Subcutaneous abdominal adipose tissue (tissue), 5 donors: ENCODE results near the gene EEFSEC.

ENCODE experiments used
- H3K27ac ChIP-seq: one replicate; pipeline ENCODE4 v1.7.0; 2013; ENCODE audit warnings: low read depth, mild to moderate bottlenecking, inconsistent platforms, low read length, moderate library complexity
- H3K27me3 ChIP-seq, 5 donors: one replicate each; pipeline ENCODE4 v1.7.0; 2013; ENCODE audit warnings: low read length in 5 of 5, inconsistent platforms in 1 of 5; ENCODE audit not compliant: control insufficient read depth in 5 of 5, insufficient read depth in 4 of 5
- H3K36me3 ChIP-seq, 5 donors: one replicate each; pipeline ENCODE4 v1.7.0; 2013; ENCODE audit warnings: low read length in 5 of 5; ENCODE audit not compliant: control insufficient read depth in 5 of 5, insufficient read depth in 5 of 5
- H3K4me1 ChIP-seq, 5 donors: one replicate each; pipeline ENCODE4 v1.7.0; 2013; ENCODE audit warnings: low read length in 5 of 5, mild to moderate bottlenecking in 3 of 5, moderate library complexity in 1 of 5; ENCODE audit not compliant: control insufficient read depth in 5 of 5, insufficient read depth in 5 of 5
- H3K4me3 ChIP-seq, 5 donors: one replicate each; pipeline ENCODE4 v1.7.0; 2013; ENCODE audit warnings: low read length in 5 of 5, low read depth in 1 of 5
- H3K9ac ChIP-seq, 5 donors: one replicate each; pipeline ENCODE4 v1.7.0; 2013; ENCODE audit warnings: low read length in 5 of 5, mild to moderate bottlenecking in 4 of 5, moderate library complexity in 3 of 5
- H3K9me3 ChIP-seq, 5 donors: one replicate each; pipeline ENCODE4 v1.7.0; 2013; ENCODE audit warnings: low read length in 5 of 5; ENCODE audit not compliant: control insufficient read depth in 5 of 5
- donor health status: healthy.
- donor health status: healthy.
- donor health status: healthy.
- donor health status: healthy.
- donor health status: healthy.

Gene EEFSEC

DNA sequence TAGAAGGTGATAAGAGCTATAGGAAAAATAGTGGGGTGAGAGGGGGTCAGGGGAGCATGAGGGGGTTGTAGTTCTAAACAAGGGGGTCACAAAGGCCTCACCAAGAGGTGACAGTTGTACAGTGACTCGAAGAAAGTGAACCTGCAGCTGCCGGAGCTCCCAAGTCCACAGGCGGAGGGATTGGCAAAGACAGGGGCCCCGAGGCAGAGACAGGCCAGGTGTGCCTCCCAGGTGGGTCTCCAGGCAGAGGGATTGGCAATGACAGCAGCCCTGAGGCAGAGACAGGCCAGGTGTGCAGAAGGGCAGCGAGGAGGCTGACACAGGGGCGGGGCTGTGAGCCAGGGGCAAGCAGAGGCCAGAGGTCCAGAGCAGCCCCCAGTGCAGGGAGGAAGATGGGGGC is 249.7 kb downstream of the EEFSEC start:
- Histone ChIP-seq H3K4me1 (peaks cover 0 to 4% (median 0%) of the 10 kb centered on the region in 5 donors), H3K27ac (no peak overlapping the region), H3K27me3 (no peaks in the 10 kb centered on the region), H3K9me3 (no peaks in the 10 kb centered on the region), H3K9ac (no peak overlapping the region), H3K4me3 (no peak overlapping the region), H3K36me3 (peaks cover 0 to 9% (median 0%) of the 10 kb centered on the region in 5 donors)

DNA sequence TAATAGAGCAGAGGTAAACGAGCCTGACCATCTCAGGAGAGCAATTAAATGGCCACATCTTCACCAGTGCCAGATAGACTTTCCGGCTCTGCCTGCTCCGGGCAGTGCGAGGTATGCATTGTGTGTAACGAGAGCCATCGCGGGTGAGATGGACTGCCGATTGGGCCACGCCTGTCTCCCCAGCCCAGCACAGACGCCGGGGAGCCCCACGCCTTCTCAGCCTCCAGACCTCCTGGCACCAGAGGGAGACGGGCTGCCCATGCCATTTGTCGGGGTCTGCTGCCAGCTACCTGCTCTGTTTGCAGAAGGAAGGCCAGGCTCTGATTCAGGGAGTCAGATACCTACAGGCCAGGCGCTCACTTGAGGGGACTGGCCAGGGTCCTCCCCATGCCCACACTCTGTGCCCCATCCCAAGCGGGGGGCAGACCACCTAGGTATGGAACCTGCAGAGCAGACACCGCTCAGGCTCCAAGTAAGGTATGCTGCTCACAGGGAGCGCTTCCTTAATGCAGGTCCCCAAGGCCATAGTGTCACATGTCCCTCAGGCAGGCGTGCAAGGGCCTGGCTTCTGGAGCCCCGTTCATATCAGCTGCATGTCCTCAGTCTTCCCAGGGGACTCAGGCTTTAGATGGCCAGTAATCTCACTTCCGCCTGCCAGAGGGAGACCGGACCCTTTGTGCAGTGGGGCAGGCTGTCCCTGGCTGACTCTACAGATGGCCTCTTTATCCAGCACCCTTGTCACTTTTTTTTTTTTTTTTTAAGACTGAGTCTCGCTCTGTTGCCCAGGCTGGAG is 251.2 kb downstream of the EEFSEC start:
- H3K27ac ChIP-seq = no peak overlapping the region
- H3K36me3 ChIP-seq = peaks cover 0 to 14% (median 3%) of the 10 kb centered on the region in 5 donors
- no peaks in the 10 kb centered on the region for H3K27me3 ChIP-seq
- H3K9me3 ChIP-seq = no peaks in the 10 kb centered on the region
- no peak overlapping the region for H3K9ac ChIP-seq
- H3K4me3 ChIP-seq = no peak overlapping the region
- H3K4me1 ChIP-seq = peaks cover 0 to 8% (median 5%) of the 10 kb centered on the region in 5 donors

DNA sequence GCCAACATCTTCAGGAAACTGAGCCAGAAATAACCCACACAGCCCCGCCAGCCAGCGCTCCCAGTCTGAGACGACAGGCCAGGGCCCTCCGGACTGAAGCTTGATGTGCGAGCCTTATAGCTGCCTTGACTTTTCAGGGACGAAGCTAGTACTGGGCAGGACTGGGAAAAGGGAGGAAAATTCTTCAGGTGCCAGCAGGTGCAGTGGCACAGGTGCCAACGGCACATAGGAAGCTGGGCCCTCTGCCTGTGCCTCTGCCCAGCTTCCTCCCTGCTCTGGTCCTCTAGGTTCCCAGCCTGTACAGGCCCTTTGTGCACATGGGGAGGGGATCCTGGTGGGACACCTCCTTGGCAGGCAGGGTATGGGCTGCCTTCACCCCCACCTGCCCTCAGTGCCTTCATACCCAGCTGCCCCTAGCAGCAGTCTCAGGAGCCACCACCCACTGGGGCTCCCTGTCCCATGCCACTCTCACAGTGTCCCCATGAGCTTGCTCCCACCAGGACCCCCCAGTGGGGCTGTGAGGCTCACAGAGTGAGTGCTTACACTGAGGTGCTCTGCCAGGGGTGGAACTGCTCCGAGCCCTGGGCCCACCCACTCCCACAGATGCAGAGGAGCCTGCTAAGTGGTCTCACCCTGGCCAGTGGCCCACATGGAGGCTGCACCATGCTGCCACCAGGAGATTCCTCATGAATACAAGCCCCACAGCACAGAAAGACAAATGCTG is 252.4 kb downstream of the EEFSEC start:
- Histone ChIP-seq H3K4me1 (peaks cover 0 to 14% (median 9%) of the 10 kb centered on the region in 5 donors), H3K27ac (no peak overlapping the region), H3K27me3 (no peaks in the 10 kb centered on the region), H3K36me3 (peaks cover 0 to 14% (median 3%) of the 10 kb centered on the region in 5 donors), H3K9ac (no peak overlapping the region), H3K9me3 (no peaks in the 10 kb centered on the region), H3K4me3 (no peak overlapping the region)

DNA sequence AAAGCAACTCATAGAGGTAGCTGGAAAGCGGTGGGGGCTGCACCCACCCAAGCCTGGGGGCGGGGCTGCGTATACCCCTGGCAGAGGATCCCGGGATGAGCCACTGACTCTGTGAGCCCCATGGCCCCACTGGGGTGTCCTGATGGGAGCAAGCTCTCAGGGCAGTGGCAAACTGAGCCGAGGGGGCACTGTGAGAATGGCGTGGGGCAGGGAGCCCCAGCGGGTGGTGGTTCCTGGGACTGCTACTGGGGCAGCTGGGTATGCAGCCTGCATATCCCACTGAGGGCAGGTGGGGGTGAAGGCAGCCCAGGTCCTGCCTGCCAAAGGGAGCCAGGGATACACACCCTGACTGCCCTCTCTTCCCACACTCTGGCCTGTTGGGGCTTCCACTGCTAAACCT is 254.0 kb downstream of the EEFSEC start:
- H3K36me3 ChIP-seq = peaks cover 0 to 14% (median 3%) of the 10 kb centered on the region in 5 donors
- H3K27ac ChIP-seq = no peak overlapping the region
- H3K9me3 ChIP-seq = no peaks in the 10 kb centered on the region
- peaks cover 0 to 14% (median 9%) of the 10 kb centered on the region in 5 donors for H3K4me1 ChIP-seq
- H3K4me3 ChIP-seq = no peak overlapping the region
- no peaks in the 10 kb centered on the region for H3K27me3 ChIP-seq
- no peak overlapping the region for H3K9ac ChIP-seq

DNA sequence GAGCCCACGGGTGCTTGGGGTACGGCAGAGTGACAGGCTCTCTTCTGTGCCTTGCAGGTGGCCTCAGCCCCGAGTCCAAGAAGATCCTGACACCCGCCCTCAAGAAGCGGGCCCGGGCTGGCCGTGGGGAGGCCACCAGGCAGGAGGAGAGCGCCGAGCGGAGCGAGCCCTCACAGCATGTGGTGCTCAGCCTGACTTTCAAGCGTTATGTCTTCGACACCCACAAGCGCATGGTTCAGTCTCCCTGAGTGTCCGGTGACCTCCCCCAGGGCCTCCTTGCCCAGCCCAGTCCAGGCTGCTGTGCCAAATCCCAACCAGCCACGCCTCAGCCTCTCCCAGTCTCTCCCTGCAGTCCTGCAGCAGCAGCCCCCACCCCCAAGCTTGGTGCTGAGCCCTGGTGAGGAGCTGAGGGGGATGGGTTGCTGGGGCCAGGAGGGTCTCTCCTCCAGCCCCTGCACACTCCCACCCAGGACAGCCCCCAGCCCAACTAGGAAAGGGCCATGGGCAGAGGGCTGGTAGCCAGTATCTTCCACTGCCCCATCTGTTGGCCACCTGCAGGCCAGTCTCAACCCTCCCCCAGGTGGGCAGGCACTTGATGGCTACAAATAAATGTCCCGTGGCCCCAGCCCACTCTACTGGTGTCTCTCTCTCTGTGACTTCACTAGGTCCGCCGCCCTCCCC is 254.9 kb downstream of the EEFSEC start:
- no peak overlapping the region for H3K4me3 ChIP-seq
- peaks cover 0 to 14% (median 3%) of the 10 kb centered on the region in 5 donors for H3K36me3 ChIP-seq
- H3K9me3 ChIP-seq = no peaks in the 10 kb centered on the region
- H3K27me3 ChIP-seq = no peaks in the 10 kb centered on the region
- H3K27ac ChIP-seq = no peak overlapping the region
- peaks cover 0 to 14% (median 9%) of the 10 kb centered on the region in 5 donors for H3K4me1 ChIP-seq
- no peak overlapping the region for H3K9ac ChIP-seq

DNA sequence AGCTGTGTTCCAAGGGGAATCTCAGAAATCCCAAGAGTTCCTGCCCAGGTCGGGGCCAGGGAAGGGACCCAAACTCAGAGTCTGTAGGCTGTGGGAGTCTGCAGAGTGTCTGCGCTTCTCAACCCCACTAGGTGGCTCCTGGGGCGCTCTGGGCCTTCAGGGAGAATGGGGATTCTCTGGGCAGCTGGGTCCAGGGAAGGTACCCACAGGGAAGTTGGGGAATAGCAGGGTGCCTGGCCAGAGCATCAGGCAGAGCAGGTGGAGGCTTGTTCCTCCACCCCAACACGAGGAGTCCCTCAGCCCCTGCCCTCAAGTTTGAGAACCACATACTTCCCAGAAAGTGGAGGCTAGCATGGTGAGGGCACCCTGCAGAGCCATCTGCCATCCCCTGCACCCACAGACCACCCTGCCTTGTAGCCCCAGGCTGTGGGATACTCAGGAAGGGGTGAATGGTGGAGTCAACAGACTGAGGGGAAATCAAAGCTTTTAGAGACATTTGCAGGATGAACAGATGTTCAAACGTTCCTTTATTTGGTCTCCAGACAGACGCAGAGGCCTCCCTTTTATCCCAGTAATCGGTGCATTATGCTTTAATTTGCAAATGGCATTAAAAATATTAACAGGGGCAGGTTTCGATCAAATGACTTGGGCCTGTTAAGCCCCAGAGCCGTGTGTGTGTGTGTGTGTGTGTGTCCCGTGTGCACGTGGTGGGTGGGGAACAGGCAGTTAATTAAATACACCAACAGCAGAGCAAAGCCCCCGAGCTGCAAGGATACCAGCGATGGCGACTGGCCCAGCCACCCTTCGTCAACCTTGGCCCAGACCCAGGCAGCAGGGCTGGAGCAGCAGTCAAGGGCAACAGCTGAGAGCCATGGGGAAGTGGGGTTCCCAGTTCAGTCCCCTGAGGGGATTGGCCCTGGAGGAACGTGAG is 255.7 kb downstream of the EEFSEC start:
- Histone ChIP-seq H3K4me1 (peaks cover 0 to 14% (median 9%) of the 10 kb centered on the region in 5 donors), H3K36me3 (peaks cover 0 to 10% (median 3%) of the 10 kb centered on the region in 5 donors), H3K4me3 (no peak overlapping the region), H3K9ac (no peak overlapping the region), H3K27me3 (no peaks in the 10 kb centered on the region), H3K27ac (no peak overlapping the region), H3K9me3 (no peaks in the 10 kb centered on the region)

DNA sequence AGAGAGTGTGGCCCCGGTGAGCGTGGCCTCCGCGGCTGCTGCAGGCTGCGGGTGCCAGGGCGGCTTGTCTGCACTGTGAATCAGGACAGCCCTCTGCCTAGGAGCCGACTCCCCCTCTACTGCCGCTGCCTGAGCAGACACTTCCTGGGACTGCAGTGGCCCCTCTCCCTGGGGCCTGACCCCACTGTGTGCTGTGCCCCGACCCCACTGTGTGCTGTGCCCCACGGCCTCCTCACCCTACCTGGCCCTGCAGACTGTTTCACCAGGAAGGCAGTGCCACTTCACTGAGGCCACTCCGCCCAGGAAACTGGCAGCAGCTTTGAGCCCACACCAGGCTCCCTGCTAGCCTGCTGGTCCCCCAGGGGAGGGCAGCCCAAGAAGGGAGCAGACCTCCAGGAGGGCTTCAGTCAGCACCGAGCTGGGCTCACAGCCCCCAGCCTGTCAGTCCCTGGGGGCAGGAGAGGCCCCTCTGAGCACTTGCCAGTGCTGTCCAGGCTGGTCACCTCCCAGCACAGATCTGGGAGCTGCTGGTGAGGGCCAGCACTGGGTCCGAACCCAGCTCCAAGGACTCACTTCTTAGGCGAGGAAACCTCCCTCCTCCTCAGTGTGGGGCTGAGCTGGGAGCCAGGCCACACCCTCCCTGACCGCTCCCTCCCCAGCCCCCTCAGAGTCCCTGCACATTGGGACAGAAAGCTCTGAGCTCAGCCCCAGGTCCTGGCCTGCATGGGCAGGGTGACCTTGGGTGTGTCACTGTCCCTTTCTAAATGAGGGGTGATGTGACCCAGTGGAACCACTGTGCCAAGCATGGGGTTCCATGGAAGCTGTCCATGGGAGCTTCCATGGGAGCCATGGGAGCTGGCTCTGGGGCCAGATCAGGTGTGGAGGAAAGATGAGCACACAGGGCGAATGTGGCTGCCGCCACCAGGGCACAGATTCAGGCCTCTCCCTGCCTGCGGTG is 256.6 kb downstream of the EEFSEC start:
- H3K9ac ChIP-seq = no peak overlapping the region
- peaks cover 0 to 10% (median 3%) of the 10 kb centered on the region in 5 donors for H3K36me3 ChIP-seq
- H3K27me3 ChIP-seq = no peaks in the 10 kb centered on the region

DNA sequence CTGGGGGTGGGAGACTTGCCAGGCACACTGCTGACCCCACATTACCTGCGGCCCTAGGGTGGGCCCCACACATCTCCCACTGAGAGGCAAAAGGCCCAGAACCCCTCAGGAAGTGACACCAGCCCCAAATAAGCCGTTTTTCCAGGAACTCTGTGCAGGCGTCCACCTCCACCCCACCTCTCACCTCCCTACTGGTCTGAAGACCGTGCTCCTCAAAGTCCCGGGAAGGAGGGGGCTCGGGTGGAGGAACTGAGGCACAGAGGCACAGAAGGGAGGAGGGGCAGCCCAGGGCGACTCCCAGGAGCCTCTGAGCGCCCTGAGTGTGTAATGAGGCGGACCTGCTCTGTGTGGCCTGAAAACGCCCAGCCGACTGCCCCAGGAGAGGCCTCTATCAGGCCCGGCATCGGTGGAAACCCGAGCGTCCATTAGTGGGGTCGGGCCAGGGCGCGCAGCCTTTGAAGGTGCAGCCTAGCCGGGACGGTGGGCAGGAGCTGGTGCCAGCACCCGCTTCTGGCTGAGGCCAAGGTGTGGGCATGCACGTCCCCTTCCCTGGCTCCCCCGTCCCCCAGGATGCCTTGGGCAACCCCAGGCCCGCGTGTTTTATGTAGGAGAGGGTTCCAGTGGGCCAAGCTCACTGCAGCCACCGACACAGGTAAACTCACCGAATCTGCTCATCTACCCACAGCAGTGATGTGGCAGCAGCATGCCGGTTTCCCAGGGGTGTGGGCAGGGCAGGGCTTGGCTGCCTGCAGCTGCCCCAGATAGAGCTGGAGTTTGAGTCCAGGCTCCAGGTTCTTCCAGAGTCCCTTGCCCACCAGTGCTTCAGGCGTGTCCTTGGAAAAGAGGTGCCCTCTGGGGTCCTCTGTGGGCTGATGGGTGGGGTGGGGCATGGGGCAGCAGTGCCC is 257.6 kb downstream of the EEFSEC start:
- Histone ChIP-seq H3K4me1 (peaks cover 0 to 10% (median 9%) of the 10 kb centered on the region in 5 donors), H3K9ac (no peak overlapping the region), H3K27me3 (no peaks in the 10 kb centered on the region), H3K9me3 (no peaks in the 10 kb centered on the region), H3K4me3 (no peak overlapping the region), H3K36me3 (peaks cover 0 to 10% (median 3%) of the 10 kb centered on the region in 5 donors), H3K27ac (no peak overlapping the region)

More for the DNA sequence above, 256.6 kb downstream of the EEFSEC start:
- Histone ChIP-seq H3K27ac (no peak overlapping the region), H3K4me3 (no peak overlapping the region), H3K9me3 (no peaks in the 10 kb centered on the region), H3K4me1 (peaks cover 0 to 10% (median 9%) of the 10 kb centered on the region in 5 donors)
